ENCODE data around the gene NCOA4. TPM values are rescaled to one million over a fixed set of nuclear protein-coding genes. Genes with fewer than 3 reads are reported as not detected.
"Not testable (repeated sequence)": the region's sequence is repeated elsewhere in the genome, so short reads cannot be mapped to it uniquely, and the experiment has no call there.

Gene NCOA4
- total RNA-seq, 6 experiments from 2014 or later: 130 to 224 (median 201) TPM

GRCh38 chr10:46001187-46001756 lies 29.2 kb downstream of the NCOA4 start:
- Histone ChIP-seq H3K4me3 (no peak overlapping the region), H3K27me3 (no peaks in the 10 kb centered on the region), H3K27ac (peak overlapping the region in 1 of 3 donors; percentile 53), H3K9me3 (no peaks in the 10 kb centered on the region), H3K4me1 (peaks cover 0 to 31% (median 12%) of the 10 kb centered on the region in 4 donors), H3K36me3 (peaks cover 5 to 34% (median 15%) of the 10 kb centered on the region in 4 donors)
- no peak for DNase-seq
- ATAC-seq: no peak
- TF ChIP-seq POLR2A (IDR thresholded peaks at IDR 0.05): no peak
- TF ChIP-seq CTCF (IDR thresholded peaks at IDR 0.05): no peak
- intact Hi-C loops (cut with DNase I): no loop called here
- WGBS (ENCODE audit: insufficient coverage, low coverage, low lambda C conversion rate, missing lambda C conversion rate): 60% methylated on average over 5 of the region's 5 CpGs

- 100% methylated on average over 1 of the region's 1 CpG for WGBS (ENCODE audit: insufficient coverage, low coverage, low lambda C conversion rate, missing lambda C conversion rate)
- ATAC-seq: no peak
Observed at GRCh38 chr10:46000538-46000937, 29.9 kb downstream of the NCOA4 start.

GRCh38 chr10:45999955-46000354 lies 30.5 kb downstream of the NCOA4 start:
- Histone ChIP-seq H3K36me3 (peaks cover 0 to 21% (median 5%) of the 10 kb centered on the region in 4 donors), H3K4me1 (peaks cover 0 to 31% (median 12%) of the 10 kb centered on the region in 4 donors)
- H3K27me3 ChIP-seq; H3K27ac ChIP-seq; intact Hi-C loops (cut with DNase I); H3K9me3 ChIP-seq; DNase-seq; ATAC-seq; H3K4me3 ChIP-seq: not testable (repeated sequence)
- 92% methylated on average over 5 of the region's 5 CpGs for WGBS (ENCODE audit: insufficient coverage, low coverage, low lambda C conversion rate, missing lambda C conversion rate)

More at GRCh38 chr10:46000538-46000937, 29.9 kb downstream of the NCOA4 start:
- intact Hi-C loops (cut with DNase I): no loop called here
- Histone ChIP-seq H3K27ac (no peak overlapping the region), H3K4me1 (peaks cover 0 to 31% (median 12%) of the 10 kb centered on the region in 4 donors), H3K27me3 (no peaks in the 10 kb centered on the region), H3K36me3 (peaks cover 5 to 27% (median 8%) of the 10 kb centered on the region in 4 donors), H3K9me3 (no peaks in the 10 kb centered on the region), H3K4me3 (no peak overlapping the region)
- DNase-seq: no peak
- TF ChIP-seq CTCF (IDR thresholded peaks at IDR 0.05) (no peak), POLR2A (IDR thresholded peaks at IDR 0.05) (no peak)

- no peaks in the 10 kb centered on the region for H3K27me3 ChIP-seq
- ATAC-seq: peak; percentile 71 to 87 (median 82)
- no peak overlapping the region for H3K4me3 ChIP-seq
- DNase-seq: no peak
- H3K4me1 ChIP-seq: peaks cover 0 to 28% (median 8%) of the 10 kb centered on the region in 4 donors
- no peaks in the 10 kb centered on the region for H3K9me3 ChIP-seq
- intact Hi-C loops (cut with DNase I): no loop called here
- H3K27ac ChIP-seq: peak overlapping the region in 2 of 3 donors; percentile 45 to 85
- TF ChIP-seq POLR2A (IDR thresholded peaks at IDR 0.05) (no peak), CTCF (IDR thresholded peaks at IDR 0.05) (no peak)
- 29% methylated on average over 5 of the region's 5 CpGs for WGBS (ENCODE audit: insufficient coverage, low coverage, low lambda C conversion rate, missing lambda C conversion rate)
- H3K36me3 ChIP-seq: peaks cover 0 to 3% (median under 1%) of the 10 kb centered on the region in 4 donors
Observed at GRCh38 chr10:45997994-45998763, 32.2 kb downstream of the NCOA4 start.

- DNase-seq (no peak), ATAC-seq (no peak)
- Histone ChIP-seq H3K9me3 (no peaks in the 10 kb centered on the region), H3K4me3 (no peak overlapping the region), H3K27ac (peak overlapping the region in 2 of 3 donors; percentile 45 to 85), H3K36me3 (no peaks in the 10 kb centered on the region), H3K27me3 (no peaks in the 10 kb centered on the region), H3K4me1 (peaks cover 0 to 22% (median 5%) of the 10 kb centered on the region in 4 donors)
- intact Hi-C loops (cut with DNase I): no loop called here
- no peak for TF ChIP-seq CTCF (IDR thresholded peaks at IDR 0.05)
- no peak for TF ChIP-seq POLR2A (IDR thresholded peaks at IDR 0.05)
- 91% methylated on average over 4 of the region's 4 CpGs for WGBS (ENCODE audit: insufficient coverage, low coverage, low lambda C conversion rate, missing lambda C conversion rate)
Observed at GRCh38 chr10:45997557-45997956, 32.9 kb downstream of the NCOA4 start.

- H3K36me3 ChIP-seq; H3K4me3 ChIP-seq; H3K27me3 ChIP-seq; intact Hi-C loops (cut with DNase I); H3K9me3 ChIP-seq; DNase-seq: not testable (repeated sequence)
- 23% methylated on average over 3 of the region's 3 CpGs for WGBS (ENCODE audit: insufficient coverage, low coverage, low lambda C conversion rate, missing lambda C conversion rate)
- peak; percentile 55 to 67 (median 60) for ATAC-seq
- H3K4me1 ChIP-seq: peaks cover 0 to 13% (median 6%) of the 10 kb centered on the region in 4 donors
- peak overlapping the region in 1 of 3 donors; percentile 33 for H3K27ac ChIP-seq
Observed at GRCh38 chr10:45985590-45985989, 44.8 kb downstream of the NCOA4 start.

- WGBS (ENCODE audit: insufficient coverage, low coverage, low lambda C conversion rate, missing lambda C conversion rate): 45% methylated on average over 2 of the region's 2 CpGs
- H3K4me3 ChIP-seq; intact Hi-C loops (cut with DNase I); DNase-seq; H3K9me3 ChIP-seq; H3K27me3 ChIP-seq; H3K36me3 ChIP-seq: not testable (repeated sequence)
- peak in 3 of 4 donors; percentile 12 to 16 (median 15) for ATAC-seq
- Histone ChIP-seq H3K27ac (peak overlapping the region in 1 of 3 donors; percentile 15), H3K4me1 (peaks cover 0 to 13% (median 6%) of the 10 kb centered on the region in 4 donors)
Observed at GRCh38 chr10:45984473-45984872, 46.0 kb downstream of the NCOA4 start.

Measured in right lobe of liver (tissue), 6 donors.